Stomach smooth muscle (tissue), 2 donors: ENCODE measurements around the gene SLC35E2B.
"Not testable (repeated sequence)": the region's sequence is repeated elsewhere in the genome, so short reads cannot be mapped to it uniquely, and the experiment has no call there.

Experiments used
- H3K27ac ChIP-seq: one replicate; pipeline ENCODE4 v1.7.0; 2013; ENCODE audit warnings: mild to moderate bottlenecking, low read length, inconsistent platforms
- H3K27me3 ChIP-seq, 2 donors: one replicate each; pipeline ENCODE4 v1.7.0; 2013; ENCODE audit warnings: low read length in 2 of 2; ENCODE audit not compliant: insufficient read depth in 2 of 2, control insufficient read depth in 1 of 2
- H3K36me3 ChIP-seq, 2 donors: one replicate each; pipeline ENCODE4 v1.7.0; 2013; ENCODE audit warnings: low read length in 2 of 2; ENCODE audit not compliant: control insufficient read depth in 2 of 2, insufficient read depth in 2 of 2
- H3K4me1 ChIP-seq: one replicate; pipeline ENCODE4 v1.7.0; 2013; ENCODE audit warnings: low read length; ENCODE audit not compliant: control insufficient read depth, insufficient read depth
- H3K4me3 ChIP-seq, 2 donors: one replicate each; pipeline ENCODE4 v1.7.0; 2013; ENCODE audit warnings: low read length in 2 of 2
- H3K9ac ChIP-seq, 2 donors: one replicate each; pipeline ENCODE4 v1.7.0; 2013; ENCODE audit warnings: low read length in 2 of 2, mild to moderate bottlenecking in 1 of 2
- H3K9me3 ChIP-seq, 2 donors: one replicate each; pipeline ENCODE4 v1.7.0; 2013; ENCODE audit warnings: low read length in 2 of 2; ENCODE audit not compliant: control insufficient read depth in 2 of 2
- donor health status: healthy.
- donor health status: Pancreatic carcinoma.

The SLC35E2B gene

DNA sequence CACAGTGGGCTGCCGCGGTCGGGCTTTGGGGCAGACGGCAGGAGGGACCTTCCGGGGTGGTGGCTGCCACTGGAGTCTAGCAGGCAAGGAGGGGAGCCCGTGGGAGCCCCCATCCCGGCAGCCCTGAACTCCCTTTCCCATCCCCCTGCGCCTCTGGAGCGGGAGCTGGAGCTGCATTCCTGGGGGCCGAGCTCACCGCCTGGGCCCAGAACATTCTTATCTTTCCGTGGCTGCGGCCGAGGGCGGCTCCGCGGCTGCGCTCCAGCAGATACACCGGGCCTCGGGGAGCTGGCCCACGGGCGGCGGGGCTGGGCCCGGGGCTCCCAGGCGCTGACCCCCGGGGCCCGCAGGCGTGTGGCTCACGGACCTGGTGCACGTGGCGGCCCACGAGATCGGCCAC lies 8.0 kb upstream of the SLC35E2B start:
- H3K27ac ChIP-seq, H3K9me3 ChIP-seq, H3K27me3 ChIP-seq, H3K36me3 ChIP-seq, H3K4me1 ChIP-seq, H3K9ac ChIP-seq, H3K4me3 ChIP-seq: not testable (repeated sequence)

DNA sequence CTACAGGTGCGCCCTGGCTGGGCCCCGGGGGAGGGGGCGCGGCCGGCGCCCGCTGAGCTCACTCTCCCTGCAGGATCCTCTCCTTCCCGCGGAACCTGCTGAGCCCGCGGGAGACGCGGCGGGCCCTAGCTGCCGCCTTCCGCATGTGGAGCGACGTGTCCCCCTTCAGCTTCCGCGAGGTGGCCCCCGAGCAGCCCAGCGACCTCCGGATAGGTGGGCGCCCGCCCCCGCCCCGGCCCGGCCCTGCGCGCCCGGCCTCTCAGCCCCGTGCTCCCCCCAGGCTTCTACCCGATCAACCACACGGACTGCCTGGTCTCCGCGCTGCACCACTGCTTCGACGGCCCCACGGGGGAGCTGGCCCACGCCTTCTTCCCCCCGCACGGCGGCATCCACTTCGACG lies 7.5 kb upstream of the SLC35E2B start:
- H3K9me3 ChIP-seq, H3K4me3 ChIP-seq, H3K27ac ChIP-seq, H3K36me3 ChIP-seq, H3K9ac ChIP-seq, H3K27me3 ChIP-seq, H3K4me1 ChIP-seq: not testable (repeated sequence)

DNA sequence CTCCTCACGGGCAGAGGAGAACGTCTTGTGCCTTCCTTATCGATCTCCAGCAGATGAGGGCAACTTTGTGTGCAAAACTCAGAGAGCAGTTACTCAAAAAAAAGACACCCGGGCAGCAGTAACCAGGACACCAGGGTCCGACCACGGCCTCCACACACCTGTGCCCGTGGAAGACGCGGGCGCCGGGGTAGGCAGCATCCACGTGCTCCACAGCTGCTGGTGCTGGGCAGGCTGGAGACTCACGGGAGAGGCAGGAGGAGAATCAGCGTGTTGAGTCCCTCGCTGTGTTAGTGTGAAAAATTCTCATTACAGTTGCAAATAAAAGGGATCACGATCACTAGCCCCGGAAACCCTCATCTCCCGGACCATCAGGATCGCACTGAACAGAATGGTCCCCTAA lies 6.5 kb upstream of the SLC35E2B start:
- H3K4me3 ChIP-seq, H3K27ac ChIP-seq, H3K4me1 ChIP-seq, H3K9ac ChIP-seq, H3K36me3 ChIP-seq, H3K9me3 ChIP-seq, H3K27me3 ChIP-seq: not testable (repeated sequence)

GRCh38 chr1:1697358-1698183 lies 5.0 kb upstream of the SLC35E2B start:
- H3K27ac ChIP-seq, H3K4me1 ChIP-seq, H3K27me3 ChIP-seq, H3K9ac ChIP-seq, H3K4me3 ChIP-seq, H3K9me3 ChIP-seq, H3K36me3 ChIP-seq: not testable (repeated sequence)

GRCh38 chr1:1696431-1697357 lies 4.1 kb upstream of the SLC35E2B start:
- H3K4me1 ChIP-seq, H3K9me3 ChIP-seq: not testable (repeated sequence)

GRCh38 chr1:1692324-1692713 lies 276 bp downstream of the SLC35E2B start:
- peak overlapping the region; percentile 84 for H3K27ac ChIP-seq
- not testable (repeated sequence) for H3K4me1 ChIP-seq, H3K36me3 ChIP-seq, H3K27me3 ChIP-seq, H3K9me3 ChIP-seq, H3K9ac ChIP-seq
- H3K4me3 ChIP-seq, result peak overlapping the region in 1 of 2 donors; percentile 66

More at GRCh38 chr1:1696431-1697357, 4.1 kb upstream of the SLC35E2B start:
- H3K27ac ChIP-seq, H3K27me3 ChIP-seq, H3K4me3 ChIP-seq, H3K36me3 ChIP-seq, H3K9ac ChIP-seq: not testable (repeated sequence)

GRCh38 chr1:1691443-1691842 lies 1.2 kb downstream of the SLC35E2B start:
- not testable (repeated sequence) for H3K4me1 ChIP-seq, H3K27ac ChIP-seq, H3K27me3 ChIP-seq, H3K36me3 ChIP-seq, H3K9me3 ChIP-seq, H3K9ac ChIP-seq
- H3K4me3 ChIP-seq, result peak overlapping the region in 1 of 2 donors; percentile 47

- not testable (repeated sequence) for H3K9ac ChIP-seq, H3K9me3 ChIP-seq, H3K27ac ChIP-seq, H3K27me3 ChIP-seq, H3K36me3 ChIP-seq, H3K4me1 ChIP-seq, H3K4me3 ChIP-seq
These were observed 3.1 kb downstream of the SLC35E2B start for GRCh38 chr1:1689526-1689925.

- no peak overlapping the region for H3K27ac ChIP-seq
- H3K36me3 ChIP-seq, result no peaks in the 10 kb centered on the region
- H3K4me3 ChIP-seq, result no peak overlapping the region
- no peak overlapping the region for H3K9ac ChIP-seq
- H3K4me1 ChIP-seq, result peaks cover 2% of the 10 kb centered on the region
- H3K9me3 ChIP-seq, result no peaks in the 10 kb centered on the region
- no peaks in the 10 kb centered on the region for H3K27me3 ChIP-seq
These were observed 4.7 kb downstream of the SLC35E2B start for GRCh38 chr1:1687846-1688245.

DNA sequence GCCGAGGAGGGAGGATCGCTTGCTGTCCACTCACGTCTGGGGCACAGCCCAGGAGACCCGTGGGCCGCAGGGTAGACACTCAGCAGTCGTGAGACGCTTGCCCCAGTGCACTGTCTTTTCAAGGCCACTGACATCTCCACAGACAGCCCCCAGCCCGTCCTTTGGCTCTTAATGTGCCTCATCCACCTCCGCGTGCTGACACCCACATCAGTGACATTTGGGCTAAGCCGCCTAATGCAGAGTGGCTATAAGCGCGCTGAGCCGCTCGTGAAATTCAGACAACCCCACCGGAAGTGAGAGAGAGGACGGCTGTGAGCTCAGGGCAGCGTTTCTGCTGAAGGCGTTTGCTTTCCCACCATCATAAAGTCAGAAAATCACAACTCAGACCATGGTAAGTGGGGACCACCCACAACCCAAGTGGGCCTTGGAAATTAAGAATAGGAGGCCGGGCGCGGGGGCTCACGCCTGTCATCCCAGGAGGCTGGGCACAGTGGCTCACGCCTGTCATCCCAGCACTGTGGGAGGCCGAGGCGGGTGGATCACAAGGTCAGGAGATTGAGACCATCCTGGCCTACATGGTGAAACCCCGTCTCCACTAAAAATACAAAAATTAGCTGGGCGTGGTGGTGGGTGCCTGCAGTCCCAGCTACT lies 8.4 kb downstream of the SLC35E2B start:
- H3K9ac ChIP-seq, result no peak overlapping the region
- no peaks in the 10 kb centered on the region for H3K9me3 ChIP-seq
- no peak overlapping the region for H3K27ac ChIP-seq
- H3K27me3 ChIP-seq, result no peaks in the 10 kb centered on the region
- no peak overlapping the region for H3K4me3 ChIP-seq
- H3K36me3 ChIP-seq, result peaks cover 0 to 3% of the 10 kb centered on the region in 2 donors
- peaks cover 3% of the 10 kb centered on the region for H3K4me1 ChIP-seq
